GM21717 (cell line): Measurements from ENCODE around the gene MBNL2.

Source experiments
- ATAC-seq: cut with Tn5 transposase; IDR thresholded peaks from one replicate; pipeline ENCODE4 v1.9.1; 2021; ENCODE audit warnings: mild to moderate bottlenecking, moderate library complexity; ENCODE audit not compliant: unreplicated experiment

Gene MBNL2

GRCh38 chr13:97267418-97268059 is 45.4 kb downstream of the MBNL2 start:
- ATAC-seq = no peak

- ATAC-seq = no peak
Observed at GRCh38 chr13:97268772-97269171, 46.6 kb downstream of the MBNL2 start.

GRCh38 chr13:97269603-97270002 is 47.5 kb downstream of the MBNL2 start:
- ATAC-seq = no peak

GRCh38 chr13:97272526-97272925 is 50.4 kb downstream of the MBNL2 start:
- ATAC-seq = no peak

GRCh38 chr13:97273341-97273831 is 51.3 kb downstream of the MBNL2 start:
- no peak for ATAC-seq

GRCh38 chr13:97274829-97275649 is 52.9 kb downstream of the MBNL2 start:
- ATAC-seq = no peak

- ATAC-seq = no peak
Observed at GRCh38 chr13:97275776-97276501, 53.8 kb downstream of the MBNL2 start.

GRCh38 chr13:97276862-97277269 is 54.7 kb downstream of the MBNL2 start:
- no peak for ATAC-seq

- ATAC-seq = no peak
Observed at GRCh38 chr13:97278435-97279411, 56.6 kb downstream of the MBNL2 start.

- ATAC-seq = no peak
Observed at GRCh38 chr13:97279913-97280312, 57.8 kb downstream of the MBNL2 start.

GRCh38 chr13:97280478-97280877 is 58.3 kb downstream of the MBNL2 start:
- ATAC-seq = no peak

- no peak for ATAC-seq
Observed at GRCh38 chr13:97281028-97281427, 58.9 kb downstream of the MBNL2 start.

- ATAC-seq = no peak
Observed at GRCh38 chr13:97282705-97283104, 60.6 kb downstream of the MBNL2 start.

- no peak for ATAC-seq
Observed at GRCh38 chr13:97283888-97284287, 61.8 kb downstream of the MBNL2 start.

GRCh38 chr13:97284558-97284957 is 62.4 kb downstream of the MBNL2 start:
- no peak for ATAC-seq

GRCh38 chr13:97285221-97285955 is 63.3 kb downstream of the MBNL2 start:
- ATAC-seq = no peak

GRCh38 chr13:97286317-97287046 is 64.3 kb downstream of the MBNL2 start:
- ATAC-seq = no peak

- ATAC-seq = no peak
Observed at GRCh38 chr13:97287047-97287383, 64.9 kb downstream of the MBNL2 start.

GRCh38 chr13:97288486-97288900 is 66.4 kb downstream of the MBNL2 start:
- ATAC-seq = no peak
